Regular cardiac myocyte (primary cell): ENCODE data around the gene EIF4A3. TPM values are rescaled to one million over a fixed set of nuclear protein-coding genes. Genes with fewer than 3 reads are reported as not detected.

Experiments
- total RNA-seq: library from RNA; depleted of rRNA; stranded (reverse); fragments of >200 nt; gene quantifications from 2 replicates; pipeline ENCODE4 v1.2.3, GENCODE V29; 2014

Gene EIF4A3
- total RNA-seq, result 99.8 and 141 TPM in 2 replicates

GRCh38 chr17:80147035-80147822, at the start of gene EIF4A3:
TSS of gene EIF4A3 (minus strand) at chr17:80147128. CDS start at chr17:80146961, 167 bp downstream.

DNA sequence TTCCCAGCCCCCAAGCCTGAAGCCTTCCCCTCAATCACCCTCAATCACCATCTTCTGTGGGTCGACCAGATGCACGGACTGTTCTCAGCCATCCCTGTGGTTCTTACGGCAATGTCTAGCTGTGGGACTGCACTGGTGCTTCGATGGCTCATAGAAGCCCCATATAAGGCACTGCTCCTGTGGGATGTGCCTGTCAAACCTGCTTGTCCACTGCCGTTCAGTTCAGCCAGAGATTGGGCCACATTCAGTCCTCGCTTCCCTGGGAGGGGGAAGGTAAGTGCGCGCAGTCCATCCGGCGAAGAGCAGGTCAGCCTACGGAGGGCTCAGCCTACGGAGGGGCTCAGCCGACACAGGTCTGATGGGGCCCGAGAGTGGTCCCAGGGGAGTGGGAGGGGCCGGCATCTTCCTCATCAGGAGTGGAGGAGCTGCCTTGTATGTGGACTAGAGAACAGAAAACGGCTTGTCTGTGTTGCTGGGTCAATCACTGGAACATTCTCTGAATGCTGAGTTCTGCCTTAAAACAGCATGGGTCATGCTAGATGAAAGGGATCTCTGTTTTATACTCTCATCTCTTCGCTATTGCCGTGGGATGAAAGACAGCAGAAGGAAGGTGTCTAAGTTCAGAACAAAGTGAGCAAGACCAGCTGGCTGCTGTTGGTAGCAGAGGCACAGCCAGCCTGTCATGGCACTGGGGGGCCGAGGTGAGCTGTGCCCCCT, 23.0 kb upstream of the EIF4A3 start, which contains the start of gene CARD14:
CARD14 (plus strand) TSS at position 247 of the 717 bp plus-strand sequence. CDS start 11,409 bp downstream, outside the sequence.

GRCh38 chr17:80101011-80101945, 45.6 kb downstream of the EIF4A3 start, which contains the start of gene GAA:
TSS of gene GAA (plus strand) at chr17:80101581. CDS start at chr17:80104587, 3,006 bp downstream.

Other genes starting within 250 kb of the EIF4A3 start
- 20.0 and 24.0 TPM in 2 replicates for gene TBC1D16, start 111.3 kb downstream of the EIF4A3 start, total RNA-seq
- gene CCDC40, start 110.5 kb downstream of the EIF4A3 start, total RNA-seq, result 2.5 and 2.7 TPM in 2 replicates
- gene GAA, start 45.5 kb downstream of the EIF4A3 start, total RNA-seq, result 5.9 and 33.8 TPM in 2 replicates
- gene CARD14, start 22.9 kb upstream of the EIF4A3 start, total RNA-seq, result under 0.01 TPM in 1 of 2 replicates, not detected in the other
- gene SGSH, start 73.2 kb upstream of the EIF4A3 start, total RNA-seq, result 5.4 and 6.9 TPM in 2 replicates
- gene SLC26A11, start 73.3 kb upstream of the EIF4A3 start, total RNA-seq, result 4.0 and 7.3 TPM in 2 replicates
- gene RNF213, start 113.7 kb upstream of the EIF4A3 start, total RNA-seq, result 66.7 and 95.6 TPM in 2 replicates